Gastrocnemius medialis (tissue), 4 donors: ENCODE results near the gene CLPTM1L.

Source experiments
- CTCF ChIP-seq, 5 experiments: fragments of 450-650 bp in 3 of 5; fragments of 200-600 bp in 2 of 5; sonication (generic) in 2 of 5; IDR thresholded peaks in 4 of 5; conservative IDR thresholded peaks in 1 of 5; 1 replicate in 4 of 5; 2 replicates in 1 of 5; pipeline ENCODE4 v1.5.1; 2016 to 2019; ENCODE audit warnings: antibody characterized with exemption in 5 of 5, mild to moderate bottlenecking in 3 of 5, moderate library complexity in 3 of 5
- POLR2A ChIP-seq, 2 donors: fragments of 450-650 bp; IDR thresholded peaks; one replicate each; pipeline ENCODE4 v1.6.1; 2017; ENCODE audit warnings: antibody characterized with exemption in 2 of 2, mild to moderate bottlenecking in 2 of 2, moderate library complexity in 2 of 2

GRCh38 chr5:1314564-1314982, 30.3 kb downstream of the CLPTM1L start:
- TF ChIP-seq CTCF (IDR thresholded peaks at IDR 0.05 in 4 of 5, conservative IDR thresholded peaks at IDR 0.05 in 1 of 5) (no peak), POLR2A (IDR thresholded peaks at IDR 0.05) (no peak)
